ENCODE results near the gene TSSK3. TPM values are rescaled to one million over a fixed set of nuclear protein-coding genes. Genes with fewer than 3 reads are reported as not detected.

The TSSK3 gene
- total and polyA plus RNA-seq, 2 of the 8 experiments (the other 6 are each of a cell fraction or from before 2014, with no cell fraction given): 1.2 TPM

DNA sequence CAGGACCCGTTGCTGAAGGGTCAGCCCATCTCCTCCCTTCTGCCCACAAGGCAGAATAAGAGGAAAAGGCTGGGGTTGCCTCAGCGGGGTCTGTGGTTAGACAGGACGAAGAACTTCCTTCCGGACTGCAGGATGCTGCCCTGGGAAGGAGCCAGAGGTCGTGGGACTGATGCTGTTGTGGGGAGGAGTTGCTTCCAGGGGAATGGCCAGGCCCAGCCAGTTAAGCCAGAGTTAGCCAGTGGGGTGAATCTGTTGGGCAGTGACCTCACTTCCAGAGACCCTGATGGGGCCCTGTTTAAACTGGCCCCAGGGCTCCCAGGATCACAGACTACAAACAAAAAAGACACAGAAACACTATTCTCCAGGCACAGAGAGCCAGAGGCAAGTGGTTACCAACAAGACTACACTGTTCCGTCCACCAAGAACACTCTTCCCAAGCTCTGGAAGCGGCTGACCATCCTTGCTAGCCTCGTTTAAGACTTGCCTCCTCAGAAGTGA is 13.1 kb upstream of the TSSK3 start:
- CTCF ChIA-PET (ENCODE audit: partially characterized antibody): interaction anchor here (1.5 kb wide), 1 partner anchor 12 kb away, joined by 5 read pairs; no protein-coding TSS in a partner anchor
- no peak overlapping the region for H3K27ac ChIP-seq (ENCODE audit: low read depth, low read length)

More for the DNA sequence above, 13.1 kb upstream of the TSSK3 start:
- no peak overlapping the region for H3K14ac ChIP-seq (ENCODE audit: insufficient read length)
- no peaks in the 10 kb centered on the region for H3K79me1 ChIP-seq (ENCODE audit: low read depth, low read length)
- H3K23ac ChIP-seq (ENCODE audit: insufficient read length): no peak overlapping the region
- TF ChIP-seq EP300 (IDR thresholded peaks at IDR 0.05; ENCODE audit: borderline replicate concordance in 1 of 2, low read depth in 2 of 2, low read length in 2 of 2) (peak in 1 of 2 experiments; percentile 11; a peak in 1 of 3 replicates), SP2 (IDR thresholded peaks at IDR 0.05; ENCODE audit: low read length) (no peak), FOSL1 (IDR thresholded peaks at IDR 0.05; ENCODE audit: insufficient read depth, low read depth, low read length) (no peak), SIX5 (IDR thresholded peaks at IDR 0.05; ENCODE audit: low read depth, low read length) (no peak)
- no peak overlapping the region for H3K56ac ChIP-seq (replicated peaks; ENCODE audit: insufficient read length, low read depth, low read length)
- H3K4me2 ChIP-seq (ENCODE audit: insufficient read depth in 1 of 2, low read depth in 2 of 2, low read length in 2 of 2): no peak overlapping the region
- H2BK5ac ChIP-seq (ENCODE audit: low read depth, low read length): no peak overlapping the region; the same call in 1 of the 2 replicates
- peaks cover 6 to 12% of the 10 kb centered on the region in 2 experiments for H3K9me3 ChIP-seq (ENCODE audit: insufficient read depth in 2 of 2, low read depth in 1 of 2, low read length in 1 of 2)
- H2AK5ac ChIP-seq (ENCODE audit: low read depth, low read length): no peak overlapping the region
- H2BK20ac ChIP-seq (ENCODE audit: low read length): no peak overlapping the region
- peaks cover 6% of the 10 kb centered on the region; the same call in 1 of the 2 replicates for H3K23me2 ChIP-seq (ENCODE audit: low read depth, low read length)
- no peak overlapping the region for H2BK120ac ChIP-seq (replicated peaks; ENCODE audit: low read depth, low read length)
- H2BK12ac ChIP-seq (ENCODE audit: low read depth, low read length): no peak overlapping the region
- no peak overlapping the region for H4K5ac ChIP-seq (ENCODE audit: insufficient read length, low read depth, low read length)
- H4K20me1 ChIP-seq (replicated peaks in 1 of 2; ENCODE audit: control insufficient read depth in 1 of 2, insufficient read depth in 2 of 2, low read length in 2 of 2): no peaks in the 10 kb centered on the region
- peaks cover 0 to 9% (median 3%) of the 10 kb centered on the region in 4 experiments; a peak in 5 of 7 replicates for H3K4me1 ChIP-seq (replicated peaks in 1 of 4; ENCODE audit: control insufficient read depth in 3 of 4, insufficient read depth in 4 of 4, low read length in 3 of 4)
- POLR2A ChIA-PET (ENCODE audit: partially characterized antibody): interaction anchor here (5.9 to 17.1 kb wide), 2 partner anchors 12 to 16 kb away, joined by 38 to 321 read pairs; partner anchors contain the start of genes FAM229A, MARCKSL1 and TSSK3
- H2BK15ac ChIP-seq (ENCODE audit: low read length): 0 out of 2 replicates have a peak overlapping the region, but pooled peaks have one; percentile 9
- no peak overlapping the region for H3K9ac ChIP-seq (replicated peaks in 1 of 4; ENCODE audit: extremely low read depth in 1 of 4, low read depth in 3 of 4, low read length in 3 of 4)
- H4K91ac ChIP-seq (replicated peaks; ENCODE audit: insufficient read length, low read length): no peak overlapping the region
- no peak overlapping the region for H3K4me3 ChIP-seq (ENCODE audit: extremely low read depth in 1 of 4, insufficient read depth in 2 of 4, low read depth in 3 of 4, low read length in 4 of 4)
- H3K36me3 ChIP-seq (ENCODE audit: control insufficient read depth in 2 of 4, insufficient read depth in 4 of 4, low read length in 3 of 4): no peaks in the 10 kb centered on the region
- FAIRE-seq: no peak
- H2AFZ ChIP-seq (ENCODE audit: low read length): no peak overlapping the region
- H3K79me2 ChIP-seq (ENCODE audit: control insufficient read depth in 1 of 2, insufficient read depth in 2 of 2, low read length in 2 of 2): no peaks in the 10 kb centered on the region
- DNase-seq (ENCODE audit: low read depth in 1 of 2, low spot score in 2 of 2): no peak
- H3K18ac ChIP-seq (ENCODE audit: extremely low read depth, low read length): no peak overlapping the region
- peaks cover 2 to 20% (median 12%) of the 10 kb centered on the region in 4 experiments for H3K27me3 ChIP-seq (replicated peaks in 1 of 4; ENCODE audit: control insufficient read depth in 3 of 4, extremely low read depth in 1 of 4, insufficient read depth in 3 of 4, low read length in 3 of 4)
- WGBS, 2 experiments (ENCODE audit: extremely low coverage in 1 of 2, insufficient coverage in 1 of 2, insufficient read length in 1 of 2, insufficient replicate concordance in 2 of 2, low coverage in 1 of 2, low lambda C conversion rate in 2 of 2, missing lambda C conversion rate in 1 of 2): 91% methylated on average over 8 of the region's 8 CpGs; no CpG with 5 or more reads in 1 of the 2 experiments
- no peak overlapping the region for H3K4ac ChIP-seq (replicated peaks; ENCODE audit: insufficient read length, low read depth, low read length)
- H4K8ac ChIP-seq (ENCODE audit: extremely low read depth, insufficient read depth, low read length): no peak overlapping the region; the same call in 1 of the 2 replicates

All from H1 (cell line).